Measurements from ENCODE around the gene QRICH2.
A peak's percentile ranks its signal among the peaks of the same experiment; 100 is the strongest.
"Not testable (repeated sequence)": the region's sequence is repeated elsewhere in the genome, so short reads cannot be mapped to it uniquely, and the experiment has no call there.

Gene QRICH2, protein sequence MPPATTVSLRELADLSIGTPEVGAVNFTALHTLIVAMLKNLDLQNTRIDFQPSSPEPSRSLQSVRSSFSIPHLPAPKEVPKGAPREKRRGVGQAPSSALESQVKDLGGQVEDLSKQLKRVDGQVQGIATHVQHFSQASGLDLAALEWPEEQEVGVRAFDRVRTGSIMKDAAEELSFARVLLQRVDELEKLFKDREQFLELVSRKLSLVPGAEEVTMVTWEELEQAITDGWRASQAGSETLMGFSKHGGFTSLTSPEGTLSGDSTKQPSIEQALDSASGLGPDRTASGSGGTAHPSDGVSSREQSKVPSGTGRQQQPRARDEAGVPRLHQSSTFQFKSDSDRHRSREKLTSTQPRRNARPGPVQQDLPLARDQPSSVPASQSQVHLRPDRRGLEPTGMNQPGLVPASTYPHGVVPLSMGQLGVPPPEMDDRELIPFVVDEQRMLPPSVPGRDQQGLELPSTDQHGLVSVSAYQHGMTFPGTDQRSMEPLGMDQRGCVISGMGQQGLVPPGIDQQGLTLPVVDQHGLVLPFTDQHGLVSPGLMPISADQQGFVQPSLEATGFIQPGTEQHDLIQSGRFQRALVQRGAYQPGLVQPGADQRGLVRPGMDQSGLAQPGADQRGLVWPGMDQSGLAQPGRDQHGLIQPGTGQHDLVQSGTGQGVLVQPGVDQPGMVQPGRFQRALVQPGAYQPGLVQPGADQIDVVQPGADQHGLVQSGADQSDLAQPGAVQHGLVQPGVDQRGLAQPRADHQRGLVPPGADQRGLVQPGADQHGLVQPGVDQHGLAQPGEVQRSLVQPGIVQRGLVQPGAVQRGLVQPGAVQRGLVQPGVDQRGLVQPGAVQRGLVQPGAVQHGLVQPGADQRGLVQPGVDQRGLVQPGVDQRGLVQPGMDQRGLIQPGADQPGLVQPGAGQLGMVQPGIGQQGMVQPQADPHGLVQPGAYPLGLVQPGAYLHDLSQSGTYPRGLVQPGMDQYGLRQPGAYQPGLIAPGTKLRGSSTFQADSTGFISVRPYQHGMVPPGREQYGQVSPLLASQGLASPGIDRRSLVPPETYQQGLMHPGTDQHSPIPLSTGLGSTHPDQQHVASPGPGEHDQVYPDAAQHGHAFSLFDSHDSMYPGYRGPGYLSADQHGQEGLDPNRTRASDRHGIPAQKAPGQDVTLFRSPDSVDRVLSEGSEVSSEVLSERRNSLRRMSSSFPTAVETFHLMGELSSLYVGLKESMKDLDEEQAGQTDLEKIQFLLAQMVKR (N-terminal part only)

DNA sequence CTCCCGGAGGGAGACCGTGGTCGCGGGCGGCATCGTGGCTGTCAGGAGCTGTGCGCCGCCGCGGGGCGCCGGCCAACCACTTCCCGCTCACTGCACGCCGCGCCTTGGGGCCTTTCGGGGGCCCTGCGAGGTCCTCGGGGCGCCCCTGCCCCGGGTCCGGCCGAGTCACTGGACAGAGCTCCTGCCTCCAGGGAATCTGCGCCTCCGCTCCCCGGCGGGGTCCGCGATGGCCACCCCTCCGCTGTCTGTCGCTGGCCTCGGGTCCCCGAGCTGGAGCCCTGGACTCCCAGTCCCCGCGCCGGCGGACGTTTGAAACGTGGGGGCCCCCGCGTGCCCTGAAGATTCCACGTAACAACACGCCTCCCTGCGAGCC lies at the start of gene QRICH2:
TSS of gene QRICH2 (minus strand) at position 311 of the 373 bp plus-strand sequence. CDS start at position 33, 278 bp downstream.
- no peak for DNase-seq

DNA sequence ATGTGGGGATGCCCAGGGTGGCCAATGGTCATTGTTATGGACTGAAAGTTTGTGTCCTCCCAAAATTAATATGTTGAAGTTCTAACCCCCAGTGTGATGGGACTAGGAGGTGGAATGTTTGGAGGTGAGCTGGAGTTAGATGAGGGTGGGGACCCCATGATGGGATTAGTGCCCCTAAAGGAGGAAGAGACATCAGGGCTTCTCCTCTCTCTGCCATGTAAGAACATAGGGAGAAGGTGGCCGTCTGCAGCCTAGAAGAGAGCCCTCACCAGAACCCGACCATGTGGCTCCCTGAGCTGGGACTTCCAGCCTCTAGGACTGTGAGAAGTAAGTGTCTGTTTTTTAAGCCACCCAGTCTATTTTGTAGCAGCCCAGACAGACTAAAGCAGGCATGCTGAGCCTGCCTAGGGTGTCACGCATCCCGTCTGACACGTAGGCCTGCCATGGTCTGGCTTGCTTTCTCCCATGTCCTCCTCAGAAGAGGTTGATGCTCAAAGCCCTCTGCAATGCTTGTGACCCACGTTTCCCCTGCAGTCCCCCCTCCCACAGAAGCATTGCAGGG lies 49.6 kb upstream of the QRICH2 start:
- no peak for DNase-seq

DNA sequence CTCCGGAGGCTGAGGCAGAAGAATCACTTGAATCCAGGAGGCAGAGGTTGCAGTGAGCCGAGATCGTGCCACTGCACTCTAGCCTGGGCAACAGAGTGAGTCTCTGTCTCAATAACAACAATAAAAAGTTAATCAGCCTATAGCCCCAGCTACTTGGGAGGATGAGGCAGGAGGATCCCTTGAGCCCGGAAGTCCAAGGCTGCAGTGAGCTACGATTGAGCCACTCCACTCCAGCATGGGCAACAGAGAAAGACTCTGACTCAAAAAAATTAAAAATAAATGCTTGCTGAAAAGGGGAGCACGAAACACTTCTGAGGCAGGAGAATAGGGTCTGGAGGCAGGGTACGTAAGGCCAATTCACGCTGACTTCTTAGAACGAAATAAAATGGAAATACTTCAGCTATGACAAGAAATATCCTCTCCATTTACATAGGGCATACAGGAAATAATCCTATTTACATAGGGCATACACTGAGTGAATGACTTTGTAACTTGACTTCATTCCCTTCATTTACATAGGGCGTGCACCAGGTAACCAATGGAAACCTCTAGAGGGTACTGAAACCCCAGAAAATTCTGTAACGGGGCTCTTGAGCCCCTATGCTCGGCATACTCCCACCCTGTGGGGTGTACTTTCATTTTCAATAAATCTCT lies 48.9 kb upstream of the QRICH2 start:
- DNase-seq: no peak

DNA sequence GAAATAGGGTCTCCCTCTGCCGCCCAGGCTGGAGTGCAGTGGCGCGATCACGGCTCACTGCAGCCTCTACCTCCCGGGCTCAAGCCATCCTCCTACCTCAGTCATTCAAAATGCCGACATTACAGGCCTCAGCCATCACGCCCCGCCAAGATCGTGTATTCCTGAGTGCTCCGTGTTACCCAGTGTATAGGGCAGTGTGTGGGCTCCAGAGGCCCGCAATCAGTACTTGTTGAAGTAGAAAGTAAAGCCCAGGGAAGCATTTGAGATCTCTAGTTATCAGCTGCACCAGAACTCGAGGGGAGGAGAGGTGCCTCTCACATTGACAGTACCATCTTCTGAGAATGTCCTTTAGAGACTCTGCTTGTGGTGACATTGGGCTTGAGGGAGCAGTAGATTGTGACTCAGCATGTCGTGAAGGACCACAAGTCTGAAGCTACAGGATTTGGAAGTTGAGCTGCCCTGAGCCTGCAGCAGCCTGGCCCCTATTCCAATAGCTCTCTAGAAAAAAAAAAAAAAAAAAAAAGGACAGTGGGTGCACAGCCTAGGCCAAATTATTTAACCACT lies 46.8 kb upstream of the QRICH2 start:
- DNase-seq: no peak

DNA sequence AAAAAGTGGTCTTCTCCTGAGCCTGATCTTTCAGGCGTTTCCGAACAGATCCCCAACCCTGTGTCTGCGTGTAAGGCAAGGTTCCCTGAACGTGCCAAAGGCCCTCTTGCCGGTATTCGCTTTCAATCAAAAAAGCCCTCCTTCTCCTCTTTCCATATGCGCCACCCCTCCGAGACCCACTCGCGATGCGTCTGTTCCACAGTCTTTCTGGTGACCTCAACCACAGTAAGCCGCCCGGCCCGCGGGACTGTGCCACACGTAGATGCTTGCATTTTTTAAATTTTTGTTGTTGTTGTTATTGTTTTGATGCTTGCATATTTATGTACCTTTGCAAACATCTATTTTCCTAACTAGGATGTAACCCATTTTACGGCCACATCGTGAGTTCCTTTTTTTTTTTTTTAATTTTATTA lies 46.2 kb upstream of the QRICH2 start:
- no peak for DNase-seq

DNA sequence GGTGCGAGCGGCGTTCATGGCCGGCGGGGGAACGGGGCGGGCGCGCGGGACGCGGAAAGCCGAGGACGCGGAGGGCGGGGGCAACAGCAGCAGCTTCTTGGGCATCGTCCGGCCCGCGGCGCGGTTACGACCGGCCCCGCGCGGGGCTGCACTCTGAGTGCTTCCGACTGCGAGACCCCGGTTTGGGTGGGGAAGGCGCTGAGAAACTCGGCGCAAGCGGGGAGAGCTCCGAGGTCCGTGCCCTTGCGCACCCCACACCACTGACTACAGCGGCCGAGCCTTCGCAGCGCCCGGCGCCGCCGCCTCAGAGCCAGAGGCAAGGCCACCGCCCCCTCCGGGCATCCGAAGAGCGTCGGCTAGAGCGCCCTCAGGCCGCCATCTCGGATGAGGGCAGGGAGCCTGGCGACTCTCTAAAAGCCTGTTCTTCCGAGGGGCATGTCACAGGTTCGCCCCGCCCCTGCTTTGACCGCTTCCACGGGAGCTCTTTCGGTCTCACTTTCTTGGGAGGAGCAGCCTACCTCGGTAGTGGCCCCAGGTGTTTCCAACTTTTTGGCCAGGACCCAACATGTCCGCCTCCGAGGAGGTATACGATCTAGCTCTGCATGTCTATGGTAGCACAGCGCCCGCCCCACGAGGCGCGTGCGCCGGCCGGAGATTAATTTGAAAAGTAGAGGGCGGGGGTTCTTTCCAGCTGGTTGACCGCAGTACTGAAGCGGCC lies 45.7 kb upstream of the QRICH2 start, which contains the start of gene PRPSAP1:
TSS of gene PRPSAP1 (minus strand) at position 318 of the 718 bp plus-strand sequence. CDS start at position 105, 213 bp downstream.
- DNase-seq: peak; percentile 95

DNA sequence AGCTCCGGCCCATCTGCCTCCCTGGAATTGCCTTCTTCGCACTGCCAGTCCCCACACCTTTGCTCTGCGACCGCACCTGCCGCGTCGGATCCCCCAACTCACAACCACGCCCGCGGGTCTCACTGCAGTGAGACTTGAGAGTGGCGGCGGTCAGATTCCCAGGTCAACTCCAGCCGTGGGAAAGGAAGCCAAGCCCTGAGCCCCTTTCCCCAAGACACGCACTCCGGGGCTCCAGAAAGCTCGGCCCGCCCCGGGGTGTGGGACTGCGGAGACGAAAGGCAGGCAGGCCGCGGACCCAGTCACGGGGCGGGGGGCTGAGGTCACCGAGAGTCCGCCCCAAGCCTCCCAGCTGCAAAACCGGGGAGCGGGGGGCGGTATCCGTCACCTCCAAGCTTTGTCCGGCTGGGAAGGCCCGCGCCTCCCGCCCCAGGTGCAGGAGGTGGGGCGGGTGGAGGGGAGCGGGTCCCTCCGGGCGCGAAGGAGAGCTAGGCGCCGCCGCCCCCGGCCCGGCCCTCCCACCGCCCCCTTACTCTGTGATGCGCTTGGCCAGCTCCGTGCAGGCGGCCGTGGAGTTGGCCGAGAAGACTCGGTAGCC lies 45.0 kb upstream of the QRICH2 start:
- no peak for DNase-seq

DNA sequence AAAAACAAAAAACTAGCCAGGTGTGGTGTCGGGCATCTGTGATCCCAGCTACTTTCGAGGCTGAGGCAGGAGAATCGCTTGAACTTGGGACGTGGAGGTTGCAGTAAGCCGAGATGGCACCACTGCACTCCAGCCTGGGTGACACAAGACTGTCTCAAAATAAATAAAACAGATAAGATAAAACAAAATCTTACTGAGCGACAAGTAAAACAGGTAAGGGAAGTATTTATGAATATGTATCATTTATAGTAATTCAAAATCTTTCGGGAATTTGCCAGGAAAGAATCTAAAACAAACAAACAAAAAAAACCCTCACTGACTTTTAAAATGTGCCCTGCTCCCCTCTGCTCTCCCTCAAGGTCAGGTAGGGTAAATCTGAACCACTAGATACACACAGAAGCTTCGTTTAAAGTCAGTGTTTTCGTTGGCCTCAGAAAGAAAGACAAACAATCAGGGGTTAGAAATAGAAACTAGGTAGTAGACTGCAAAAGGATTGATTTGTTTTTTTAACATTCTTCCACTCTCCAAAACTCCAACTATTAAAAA lies 43.5 kb upstream of the QRICH2 start:
- DNase-seq: no peak

DNA sequence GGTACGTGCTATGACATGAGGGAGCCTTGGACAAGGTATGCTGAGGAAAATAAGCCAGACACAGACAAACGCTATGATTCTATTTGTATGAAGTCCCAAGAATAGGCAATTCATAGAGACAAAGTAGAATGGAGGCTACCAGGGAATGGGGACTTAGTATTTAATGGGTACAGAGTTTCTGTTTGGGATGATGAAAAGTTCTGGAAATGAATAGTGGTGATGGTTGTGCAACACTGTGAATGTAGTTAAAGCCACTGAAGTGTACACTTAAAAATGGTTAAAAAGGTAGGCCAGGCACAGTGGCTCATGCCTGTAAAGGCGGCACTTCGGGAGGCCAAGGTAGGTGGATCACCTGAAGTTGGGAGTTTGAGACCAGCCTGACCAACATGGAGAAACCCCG lies 42.4 kb upstream of the QRICH2 start:
- DNase-seq: no peak

DNA sequence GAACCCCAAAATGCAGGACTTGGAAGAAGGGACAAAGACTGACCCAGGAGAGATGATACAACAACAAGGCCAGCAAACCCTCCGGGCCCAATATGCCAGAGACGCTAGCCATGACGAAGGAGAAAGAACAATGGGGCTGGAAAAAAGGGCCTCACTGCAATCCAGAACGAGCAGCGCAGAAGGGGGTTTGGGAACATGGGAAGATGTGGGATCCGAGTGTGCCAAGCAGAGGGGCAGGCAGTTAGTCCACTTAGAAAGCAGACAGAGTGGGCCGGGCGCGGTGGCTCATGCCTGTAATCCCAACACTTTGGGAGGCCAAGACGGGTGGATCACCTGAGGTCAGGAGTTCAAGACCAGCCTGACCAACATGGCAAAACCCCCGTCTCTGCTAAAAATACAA lies 38.9 kb upstream of the QRICH2 start:
- not testable (repeated sequence) for DNase-seq

DNA sequence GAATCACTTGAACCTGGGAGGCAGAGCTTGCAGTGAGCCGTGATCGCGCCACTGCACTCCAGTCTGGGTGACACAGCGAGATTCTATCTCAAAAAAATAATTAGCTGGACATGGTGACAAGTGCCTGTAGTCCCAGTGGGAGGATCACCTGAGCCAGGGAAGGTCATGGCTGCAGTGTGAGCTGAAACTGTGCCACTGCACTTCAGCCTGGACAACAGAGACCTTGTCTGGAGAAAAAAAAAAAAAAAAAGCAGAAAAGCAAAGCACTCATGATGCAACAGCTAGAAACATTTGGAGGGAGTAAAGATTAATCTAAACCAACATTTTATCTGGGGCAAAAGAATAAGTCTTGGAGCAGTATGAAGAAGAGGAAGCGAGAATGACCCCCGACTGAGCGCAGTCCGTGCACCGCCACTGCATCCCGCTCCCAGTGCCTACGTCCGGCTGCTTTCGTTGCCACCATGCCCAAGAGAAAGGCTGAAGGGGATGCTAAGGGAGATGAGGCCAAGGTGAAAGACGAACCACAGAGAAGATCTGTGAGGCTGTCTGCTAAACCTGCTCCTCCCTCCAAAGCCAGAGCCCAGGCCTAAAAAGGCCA lies 37.4 kb upstream of the QRICH2 start:
- DNase-seq: no peak

DNA sequence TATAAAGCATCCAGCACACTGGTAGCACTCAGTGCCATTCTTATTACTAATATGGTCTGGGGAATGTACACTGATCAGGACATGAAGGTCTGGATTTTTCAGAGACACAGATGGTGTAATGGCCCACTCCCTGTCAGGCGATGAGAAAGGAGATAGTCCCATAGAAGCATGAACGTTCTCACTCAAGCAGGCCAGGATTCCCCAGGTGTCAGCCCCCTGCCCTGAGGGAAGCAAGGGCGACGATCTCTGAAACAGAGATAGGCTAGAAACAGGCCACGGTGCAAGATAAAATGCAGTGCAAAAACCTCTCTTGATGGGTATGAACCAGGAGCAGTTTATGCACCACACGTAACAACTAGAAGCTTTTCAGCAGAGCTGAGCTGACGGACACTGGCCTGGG lies 35.0 kb upstream of the QRICH2 start:
- DNase-seq: no peak

DNA sequence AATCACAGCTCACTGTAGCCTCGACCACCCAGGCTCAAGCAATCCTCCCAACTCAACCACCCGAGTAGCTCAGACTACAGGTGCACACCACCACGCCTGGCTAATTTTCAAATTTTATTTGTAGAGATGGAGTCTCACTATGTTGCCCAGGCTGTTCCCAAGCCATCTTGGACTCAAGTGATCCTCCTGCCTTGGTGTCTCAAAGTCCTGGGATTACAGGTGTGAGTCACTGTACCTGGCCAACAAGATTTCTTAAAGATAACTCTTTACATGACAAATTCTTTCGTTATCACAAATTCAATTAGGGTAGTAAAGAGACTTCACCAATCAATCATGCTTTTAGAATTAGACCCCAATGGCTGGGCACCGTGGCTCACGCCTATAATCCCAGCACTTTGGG lies 33.2 kb upstream of the QRICH2 start:
- no peak for DNase-seq

DNA sequence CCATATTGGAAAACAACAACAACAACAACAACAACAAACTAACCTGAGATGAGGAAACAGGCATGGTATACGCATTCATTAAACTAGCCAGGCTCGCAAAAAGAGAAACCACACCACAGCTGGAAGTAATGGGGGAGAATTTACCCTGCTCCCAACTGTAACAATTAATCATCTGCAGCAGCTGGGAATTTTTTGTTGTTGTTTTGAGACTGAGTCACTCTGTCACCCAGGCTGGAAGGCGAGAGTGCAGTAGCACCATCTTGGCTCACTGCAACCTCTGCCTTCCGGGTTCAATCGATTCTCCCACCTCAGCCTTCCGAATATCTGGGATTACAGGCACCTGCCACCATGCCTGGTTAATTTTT lies 29.3 kb upstream of the QRICH2 start:
- DNase-seq: no peak

DNA sequence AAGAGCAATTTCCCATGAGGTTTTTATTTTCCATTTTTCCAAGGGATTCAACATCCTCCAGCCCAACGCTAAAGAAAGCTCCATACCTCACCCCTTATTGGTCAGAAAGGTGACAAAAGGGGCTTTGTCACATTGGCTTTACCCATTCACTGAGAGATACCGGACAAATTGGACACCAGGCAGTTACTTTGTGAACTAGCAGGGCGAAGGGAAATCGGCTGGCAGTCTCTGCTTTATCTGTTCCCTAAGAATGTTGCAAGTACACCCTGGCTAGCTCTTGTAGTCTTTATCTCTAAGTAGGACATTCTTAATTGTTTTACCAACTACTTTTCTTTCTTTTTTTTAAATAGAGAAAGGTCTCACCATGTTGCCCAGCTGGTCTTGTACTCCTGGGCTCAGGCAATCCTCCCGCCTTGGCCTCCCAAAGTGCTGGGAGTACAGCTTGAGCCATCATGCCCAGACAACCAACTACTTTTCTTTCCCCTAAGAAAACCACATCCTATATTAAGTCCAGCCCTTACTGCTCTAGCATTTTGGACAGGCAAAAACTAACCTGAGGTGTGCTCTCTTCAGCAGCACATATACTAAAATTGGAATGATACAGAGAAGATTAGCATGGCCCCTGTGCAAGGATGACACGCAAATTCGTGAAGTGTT lies 28.8 kb upstream of the QRICH2 start:
- no peak for DNase-seq

DNA sequence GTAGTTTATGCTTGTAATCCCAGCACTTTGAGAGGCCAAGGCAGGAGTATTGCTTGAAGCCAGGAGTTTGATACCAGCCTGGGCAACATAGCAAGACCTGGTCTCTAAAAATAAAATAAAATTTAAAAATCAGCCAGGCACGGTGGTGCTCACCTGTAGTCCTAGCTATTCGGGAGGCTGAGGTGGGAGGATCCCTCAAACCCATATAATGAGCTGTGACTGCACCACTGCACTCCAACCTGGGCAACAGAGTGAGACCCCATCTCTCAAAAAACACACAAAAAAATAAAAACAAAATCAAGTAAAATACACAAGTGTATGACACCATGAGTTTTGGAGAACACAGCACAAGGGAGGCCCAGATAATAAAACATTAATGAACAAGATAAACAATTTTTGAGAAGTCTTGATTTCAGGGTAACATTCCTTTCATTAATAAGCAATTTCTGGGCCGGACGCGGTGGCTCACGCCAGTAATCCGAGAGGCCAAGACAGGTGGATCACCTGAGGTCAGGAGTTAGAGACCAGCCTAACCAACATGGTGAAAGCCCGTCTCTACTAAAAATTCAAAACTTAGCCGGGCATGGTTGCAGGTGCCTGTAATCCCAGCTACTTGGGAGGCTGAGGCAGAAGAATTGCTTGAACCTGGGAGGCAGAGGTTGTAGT lies 27.8 kb upstream of the QRICH2 start:
- no peak for DNase-seq

DNA sequence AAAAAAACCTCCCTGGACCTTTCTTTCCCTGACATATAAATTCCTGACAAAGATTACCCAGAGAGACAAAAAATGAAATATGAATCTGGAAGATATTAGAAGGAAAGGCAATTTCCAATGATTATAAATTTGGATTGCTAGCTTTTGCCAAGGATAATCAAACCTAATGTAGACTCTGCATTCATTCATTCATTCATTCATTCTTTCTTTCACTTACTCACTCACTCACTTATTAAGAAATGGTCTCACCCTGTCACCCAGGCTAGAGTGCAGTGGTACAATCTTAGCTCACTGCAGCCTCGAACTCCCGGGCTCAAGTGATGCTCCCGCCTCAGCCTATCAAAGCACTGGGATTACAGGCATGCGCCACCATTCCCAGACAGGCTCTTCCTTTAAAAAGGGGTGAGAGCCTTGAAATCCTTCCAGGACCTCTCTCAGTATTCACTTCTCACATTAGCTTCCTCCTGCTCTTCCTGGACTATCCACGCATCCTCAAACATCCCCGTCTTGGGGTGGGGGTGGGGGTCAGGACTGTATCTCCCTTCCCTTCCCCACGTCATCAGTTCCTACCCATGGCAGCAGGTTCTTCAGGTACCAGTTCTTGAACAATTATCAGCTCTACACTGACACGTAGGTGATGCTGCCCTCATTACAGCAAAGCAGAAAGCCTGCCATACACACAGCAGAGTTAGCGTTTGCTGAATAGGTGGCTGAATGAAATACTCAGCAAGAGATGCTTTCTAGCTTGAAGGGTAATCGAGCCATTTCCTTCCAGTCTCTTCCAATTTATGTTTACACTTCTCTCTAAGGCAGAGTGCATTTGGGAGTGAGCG lies 25.8 kb upstream of the QRICH2 start:
- DNase-seq: no peak

DNA sequence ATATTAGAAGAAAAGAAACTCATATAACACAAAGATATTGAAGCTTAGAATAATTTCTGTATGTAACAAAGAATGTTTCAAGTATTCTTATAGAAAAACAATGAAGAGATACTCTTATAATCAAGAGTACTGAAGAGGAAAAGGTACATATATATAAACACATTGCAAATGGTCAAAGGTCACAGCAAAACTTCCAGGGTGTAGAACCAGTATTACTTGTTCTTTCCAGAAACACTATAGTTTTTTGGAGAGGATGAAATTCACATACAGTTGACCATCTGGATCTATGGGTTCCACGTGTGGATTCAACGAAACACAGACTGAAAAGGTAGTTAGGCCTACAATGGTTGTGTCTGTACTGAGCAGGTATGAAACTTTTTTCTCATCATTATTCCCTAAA lies 23.0 kb upstream of the QRICH2 start:
- DNase-seq: no peak
